Chondrocyte (in vitro differentiated cells): ENCODE data around the gene LMTK2. TPM values are rescaled to one million over a fixed set of nuclear protein-coding genes. Genes with fewer than 3 reads are reported as not detected.
A peak's percentile ranks its signal among the peaks of the same experiment; 100 is the strongest.

ENCODE experiments used
- DNase-seq: peaks from one replicate; pipeline ENCODE4 v3.0.0; 2021; ENCODE audit warnings: mixed read lengths, low spot score
- H3K27ac Mint-ChIP-seq: one replicate; pipeline ENCODE4 v1.8.0; 2021; ENCODE audit warnings: mild to moderate bottlenecking, moderate library complexity, mixed read lengths; ENCODE audit not compliant: unreplicated experiment
- H3K27me3 Mint-ChIP-seq: 2 replicates; pipeline ENCODE4 v1.8.0; 2021; ENCODE audit warnings: low read depth, mixed read lengths
- H3K36me3 Mint-ChIP-seq: 2 replicates; pipeline ENCODE4 v1.8.0; 2021; ENCODE audit warnings: low read depth, mixed read lengths
- H3K4me1 Mint-ChIP-seq: 2 replicates; pipeline ENCODE4 v1.8.0; 2021; ENCODE audit warnings: low read depth, mild to moderate bottlenecking, mixed read lengths
- H3K4me3 Mint-ChIP-seq: one replicate; pipeline ENCODE4 v1.8.0; 2021; ENCODE audit warnings: mild to moderate bottlenecking, moderate library complexity, mixed read lengths; ENCODE audit not compliant: unreplicated experiment
- H3K9me3 Mint-ChIP-seq: 2 replicates; pipeline ENCODE4 v1.8.0; 2021; ENCODE audit warnings: low read depth, mixed read lengths
- total RNA-seq: library from RNA; stranded (reverse); gene quantifications from 3 replicates; pipeline ENCODE4 v1.2.1, GENCODE V29; 2021
- TF ChIP-seq, protein P1 (sequence below): fragments of 200-600 bp; sonication (generic); IDR thresholded peaks from 2 replicates; pipeline ENCODE4 v1.5.0; 2021; ENCODE audit warnings: antibody characterized with exemption, mild to moderate bottlenecking, moderate library complexity

The LMTK2 gene
- total RNA-seq, 1 donor from 2014 or later = 15.0 TPM

- TF ChIP-seq, protein P1, sequence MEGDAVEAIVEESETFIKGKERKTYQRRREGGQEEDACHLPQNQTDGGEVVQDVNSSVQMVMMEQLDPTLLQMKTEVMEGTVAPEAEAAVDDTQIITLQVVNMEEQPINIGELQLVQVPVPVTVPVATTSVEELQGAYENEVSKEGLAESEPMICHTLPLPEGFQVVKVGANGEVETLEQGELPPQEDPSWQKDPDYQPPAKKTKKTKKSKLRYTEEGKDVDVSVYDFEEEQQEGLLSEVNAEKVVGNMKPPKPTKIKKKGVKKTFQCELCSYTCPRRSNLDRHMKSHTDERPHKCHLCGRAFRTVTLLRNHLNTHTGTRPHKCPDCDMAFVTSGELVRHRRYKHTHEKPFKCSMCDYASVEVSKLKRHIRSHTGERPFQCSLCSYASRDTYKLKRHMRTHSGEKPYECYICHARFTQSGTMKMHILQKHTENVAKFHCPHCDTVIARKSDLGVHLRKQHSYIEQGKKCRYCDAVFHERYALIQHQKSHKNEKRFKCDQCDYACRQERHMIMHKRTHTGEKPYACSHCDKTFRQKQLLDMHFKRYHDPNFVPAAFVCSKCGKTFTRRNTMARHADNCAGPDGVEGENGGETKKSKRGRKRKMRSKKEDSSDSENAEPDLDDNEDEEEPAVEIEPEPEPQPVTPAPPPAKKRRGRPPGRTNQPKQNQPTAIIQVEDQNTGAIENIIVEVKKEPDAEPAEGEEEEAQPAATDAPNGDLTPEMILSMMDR = no peak
- Mint-ChIP-seq H3K9me3 (peaks cover 6% of the 10 kb centered on the region), H3K36me3 (peaks cover 12% of the 10 kb centered on the region), H3K27me3 (no peaks in the 10 kb centered on the region), H3K27ac (no peak overlapping the region), H3K4me1 (peaks cover 15% of the 10 kb centered on the region), H3K4me3 (no peak overlapping the region)
- DNase-seq = peak; percentile 91
Measured at GRCh38 chr7:98221611-98222532, 115.2 kb downstream of the LMTK2 start.

- TF ChIP-seq, protein P1 = no peak
- H3K36me3 Mint-ChIP-seq = peaks cover 12% of the 10 kb centered on the region
- H3K4me3 Mint-ChIP-seq = no peak overlapping the region
- H3K4me1 Mint-ChIP-seq = peaks cover 15% of the 10 kb centered on the region
- no peaks in the 10 kb centered on the region for H3K27me3 Mint-ChIP-seq
- H3K27ac Mint-ChIP-seq = no peak overlapping the region
- no peak for DNase-seq
- H3K9me3 Mint-ChIP-seq = peaks cover 6% of the 10 kb centered on the region
Measured at GRCh38 chr7:98222533-98223195, 116.0 kb downstream of the LMTK2 start.

- peaks cover 14% of the 10 kb centered on the region for H3K36me3 Mint-ChIP-seq
- H3K4me1 Mint-ChIP-seq = peaks cover 10% of the 10 kb centered on the region
- H3K27me3 Mint-ChIP-seq = no peaks in the 10 kb centered on the region
- H3K4me3 Mint-ChIP-seq = no peak overlapping the region
- TF ChIP-seq, protein P1 = no peak
- peak; percentile 60 for DNase-seq
- peaks cover 6% of the 10 kb centered on the region for H3K9me3 Mint-ChIP-seq
- H3K27ac Mint-ChIP-seq = no peak overlapping the region
Measured at GRCh38 chr7:98223351-98223897, 116.8 kb downstream of the LMTK2 start.

- peaks cover 11% of the 10 kb centered on the region for H3K36me3 Mint-ChIP-seq
- H3K27me3 Mint-ChIP-seq = no peaks in the 10 kb centered on the region
- TF ChIP-seq, protein P1 = no peak
- DNase-seq = peak; percentile 91
- no peak overlapping the region for H3K4me3 Mint-ChIP-seq
- H3K9me3 Mint-ChIP-seq = peaks cover 2% of the 10 kb centered on the region
- no peak overlapping the region for H3K27ac Mint-ChIP-seq
- peaks cover 5% of the 10 kb centered on the region for H3K4me1 Mint-ChIP-seq
Measured at GRCh38 chr7:98223898-98224700, 117.4 kb downstream of the LMTK2 start.
